H1 (cell line): ENCODE measurements around the gene STAT3. TPM values are rescaled to one million over a fixed set of nuclear protein-coding genes. Genes with fewer than 3 reads are reported as not detected.

Source experiments
- CTCF ChIA-PET: fragments of 300-600 bp; sonication (Branson Sonifier 250); formaldehyde crosslinking; loops from one replicate; lab custom pipeline; 2021; ENCODE audit not compliant: partially characterized antibody; lab: Charles Lee
- POLR2A ChIA-PET: fragments of 300-600 bp; sonication (Branson Sonifier 250); formaldehyde crosslinking; loops from one replicate; lab custom pipeline; 2021; ENCODE audit warnings: inconsistent platforms; ENCODE audit not compliant: partially characterized antibody; lab: Charles Lee
- DNase-seq, 2 experiments: peaks; one replicate each; pipeline versions ENCODE4 v3.0.0 to v3.0.0-alpha.2; 2010 to 2022; ENCODE audit warnings: low spot score in 2 of 2, low read depth in 1 of 2, mixed read lengths in 1 of 2
- FAIRE-seq: peaks from 2 replicates; lab custom pipeline; 2011; peaks lifted over from hg19 to GRCh38; lab: Jason Lieb, UNC
- H2AFZ ChIP-seq: 2 replicates; pipeline ENCODE4 v1.8.1; 2012; ENCODE audit warnings: low read length, inconsistent platforms
- H2AK5ac ChIP-seq: 2 replicates; pipeline ENCODE4 v1.6.1; 2013; ENCODE audit warnings: low read depth, low read length
- H2BK120ac ChIP-seq: replicated peaks from 2 replicates; pipeline ENCODE3; 2013; ENCODE audit warnings: low read depth, low read length, inconsistent platforms
- H2BK12ac ChIP-seq: 2 replicates; pipeline ENCODE4 v1.6.1; 2013; ENCODE audit warnings: low read depth, low read length
- H2BK15ac ChIP-seq: 2 replicates; pipeline ENCODE4 v1.6.1; 2013; ENCODE audit warnings: low read length
- H2BK20ac ChIP-seq: 2 replicates; pipeline ENCODE4 v1.6.1; 2013; ENCODE audit warnings: low read length
- H2BK5ac ChIP-seq: 2 replicates; pipeline ENCODE4 v1.6.1; 2013; ENCODE audit warnings: low read depth, low read length
- H3K14ac ChIP-seq: 2 replicates; pipeline ENCODE4 v1.6.1; 2013; ENCODE audit warnings: inconsistent platforms; ENCODE audit not compliant: insufficient read length
- H3K18ac ChIP-seq: 2 replicates; pipeline ENCODE4 v1.6.1; 2013; ENCODE audit warnings: low read length; ENCODE audit errors: extremely low read depth
- H3K23ac ChIP-seq: 2 replicates; pipeline ENCODE4 v1.6.1; 2013; ENCODE audit warnings: inconsistent platforms; ENCODE audit not compliant: insufficient read length
- H3K23me2 ChIP-seq: 2 replicates; pipeline ENCODE4 v1.6.1; 2013; ENCODE audit warnings: low read depth, low read length
- H3K27ac ChIP-seq: 2 replicates; pipeline ENCODE4 v1.6.1; 2011; ENCODE audit warnings: low read depth, low read length, inconsistent platforms
- H3K27me3 ChIP-seq, 4 experiments: replicated peaks in 1 of 4; 1 replicate in 1 of 4; 2 replicates in 3 of 4; pipeline versions ENCODE4 v1.6.1 to v1.8.1; 2011 to 2013; ENCODE audit warnings: low read length in 3 of 4, mild to moderate bottlenecking in 3 of 4, inconsistent platforms in 2 of 4, mixed read lengths in 2 of 4, moderate library complexity in 1 of 4; ENCODE audit not compliant: control insufficient read depth in 3 of 4, insufficient read depth in 3 of 4; ENCODE audit errors: extremely low read depth in 1 of 4
- H3K36me3 ChIP-seq, 4 experiments: 2 replicates each; pipeline versions ENCODE4 v1.6.1 to v1.8.1; 2011 to 2013; ENCODE audit warnings: mild to moderate bottlenecking in 4 of 4, low read length in 3 of 4, moderate library complexity in 2 of 4, control low read depth in 1 of 4, inconsistent platforms in 1 of 4; ENCODE audit not compliant: insufficient read depth in 4 of 4, control insufficient read depth in 2 of 4
- H3K4ac ChIP-seq: replicated peaks from 2 replicates; pipeline ENCODE3; 2013; ENCODE audit warnings: low read length, low read depth, mixed read lengths, inconsistent platforms; ENCODE audit not compliant: insufficient read length
- H3K4me1 ChIP-seq, 4 experiments: replicated peaks in 1 of 4; 1 replicate in 1 of 4; 2 replicates in 3 of 4; pipeline versions ENCODE4 v1.6.1 to v1.8.1; 2011 to 2013; ENCODE audit warnings: low read length in 3 of 4, inconsistent platforms in 2 of 4, mixed read lengths in 1 of 4; ENCODE audit not compliant: insufficient read depth in 4 of 4, control insufficient read depth in 3 of 4
- H3K4me2 ChIP-seq, 2 experiments: 2 replicates each; pipeline versions ENCODE4 v1.6.1 to v1.8.1; 2011 to 2013; ENCODE audit warnings: low read depth in 2 of 2, low read length in 2 of 2, control low read depth in 1 of 2, inconsistent platforms in 1 of 2, mild to moderate bottlenecking in 1 of 2; ENCODE audit not compliant: insufficient read depth in 1 of 2
- H3K4me3 ChIP-seq, 4 experiments: fragments of 200-600, 300-600 bp in 1 of 4; sonication (generic), shearing (Covaris generic), sonication (Bioruptor Twin) in 1 of 4; 2 replicates each; pipeline versions ENCODE4 v1.5.1 to v1.8.1; 2011 to 2016; ENCODE audit warnings: low read length in 4 of 4, low read depth in 3 of 4, control low read depth in 2 of 4, inconsistent platforms in 2 of 4, mild to moderate bottlenecking in 2 of 4, mixed read lengths in 1 of 4, moderate library complexity in 1 of 4; ENCODE audit not compliant: insufficient read depth in 2 of 4; ENCODE audit errors: extremely low read depth in 1 of 4
- H3K56ac ChIP-seq: replicated peaks from 2 replicates; pipeline ENCODE3; 2013; ENCODE audit warnings: low read depth, mild to moderate bottlenecking, mixed read lengths, low read length, inconsistent platforms; ENCODE audit not compliant: insufficient read length
- H3K79me1 ChIP-seq: 2 replicates; pipeline ENCODE4 v1.6.1; 2013; ENCODE audit warnings: low read depth, low read length, control low read depth
- H3K79me2 ChIP-seq, 2 experiments: 2 replicates each; pipeline versions ENCODE4 v1.6.1 to v1.8.1; 2012 to 2013; ENCODE audit warnings: low read length in 2 of 2, mild to moderate bottlenecking in 2 of 2, inconsistent platforms in 1 of 2; ENCODE audit not compliant: insufficient read depth in 2 of 2, control insufficient read depth in 1 of 2
- H3K9ac ChIP-seq, 4 experiments: replicated peaks in 1 of 4; 1 replicate in 1 of 4; 2 replicates in 3 of 4; pipeline versions ENCODE4 v1.6.1 to v1.8.1; 2011 to 2013; ENCODE audit warnings: low read depth in 3 of 4, low read length in 3 of 4, control low read depth in 2 of 4, mild to moderate bottlenecking in 2 of 4, moderate library complexity in 2 of 4, inconsistent platforms in 1 of 4; ENCODE audit errors: extremely low read depth in 1 of 4
- H3K9me3 ChIP-seq, 2 experiments: 2 replicates each; pipeline versions ENCODE4 v1.6.1 to v1.8.1; 2012 to 2013; ENCODE audit warnings: mild to moderate bottlenecking in 2 of 2, moderate library complexity in 2 of 2, control low read depth in 1 of 2, inconsistent platforms in 1 of 2, low read depth in 1 of 2, low read length in 1 of 2, mixed read lengths in 1 of 2; ENCODE audit not compliant: insufficient read depth in 2 of 2
- H4K20me1 ChIP-seq, 2 experiments: replicated peaks in 1 of 2; 2 replicates each; pipeline versions ENCODE3 to v1.8.1; 2011 to 2013; ENCODE audit warnings: inconsistent platforms in 2 of 2, low read length in 2 of 2, mild to moderate bottlenecking in 1 of 2; ENCODE audit not compliant: insufficient read depth in 2 of 2, control insufficient read depth in 1 of 2
- H4K5ac ChIP-seq: 2 replicates; pipeline ENCODE4 v1.6.1; 2013; ENCODE audit warnings: low read length, low read depth, mixed read lengths, inconsistent platforms; ENCODE audit not compliant: insufficient read length
- H4K8ac ChIP-seq: 2 replicates; pipeline ENCODE4 v1.8.0; 2013; ENCODE audit warnings: mild to moderate bottlenecking, moderate library complexity, low read length, inconsistent platforms; ENCODE audit not compliant: insufficient read depth; ENCODE audit errors: extremely low read depth
- H4K91ac ChIP-seq: replicated peaks from 2 replicates; pipeline ENCODE3; 2013; ENCODE audit warnings: low read length, mixed read lengths, inconsistent platforms; ENCODE audit not compliant: insufficient read length
- ASH2L ChIP-seq: fragments of 200-600, 300-600 bp; sonication (generic); IDR thresholded peaks from one replicate; pipeline ENCODE4 v1.7.1; 2017; ENCODE audit warnings: low read length
- BCL11A ChIP-seq, 2 experiments: IDR thresholded peaks; one replicate each; pipeline ENCODE4 v1.6.1; 2011; ENCODE audit warnings: low read depth in 2 of 2, low read length in 2 of 2, mild to moderate bottlenecking in 2 of 2
- CBX5 ChIP-seq: fragments of 300-800, 300-1000 bp; sonication (generic); IDR thresholded peaks from 2 replicates; pipeline ENCODE4 v1.7.1; 2016; ENCODE audit warnings: antibody characterized with exemption, low read length, low read depth
- CBX8 ChIP-seq: fragments of 300-800, 300-1000 bp; sonication (generic); IDR thresholded peaks from 2 replicates; pipeline ENCODE4 v1.7.1; 2016; ENCODE audit warnings: low read depth, low read length, borderline replicate concordance
- CREB1 ChIP-seq: IDR thresholded peaks from 2 replicates; pipeline ENCODE4 v1.6.1; 2012; ENCODE audit warnings: inconsistent platforms
- EP300 ChIP-seq, 2 experiments: IDR thresholded peaks; 1 replicate in 1 of 2; 2 replicates in 1 of 2; pipeline ENCODE4 v1.6.1; 2011 to 2012; ENCODE audit warnings: low read depth in 2 of 2, low read length in 2 of 2, mild to moderate bottlenecking in 2 of 2, borderline replicate concordance in 1 of 2, inconsistent platforms in 1 of 2, moderate library complexity in 1 of 2
- GABPA ChIP-seq: IDR thresholded peaks from 2 replicates; pipeline ENCODE4 v1.6.1; 2011; ENCODE audit warnings: mild to moderate bottlenecking, low read length, moderate library complexity, borderline replicate concordance; ENCODE audit not compliant: insufficient read depth
- KDM4A ChIP-seq: IDR thresholded peaks from one replicate; pipeline ENCODE4 v1.7.1; 2012; ENCODE audit warnings: low read depth, mild to moderate bottlenecking, moderate library complexity, low read length, inconsistent platforms; ENCODE audit not compliant: severe bottlenecking
- POLR2A ChIP-seq, 2 experiments: IDR thresholded peaks; 1 replicate in 1 of 2; 2 replicates in 1 of 2; pipeline ENCODE4 v1.6.1; 2011; ENCODE audit warnings: low read depth in 2 of 2, low read length in 2 of 2, mild to moderate bottlenecking in 2 of 2; ENCODE audit errors: control extremely low read depth in 1 of 2
- SAP30 ChIP-seq: fragments of 300-600 bp; sonication (generic); IDR thresholded peaks from 2 replicates; pipeline ENCODE4 v1.7.1; 2012; ENCODE audit warnings: low read length, moderate library complexity, mild to moderate bottlenecking, inconsistent platforms; ENCODE audit not compliant: insufficient read depth, insufficient replicate concordance
- SIX5 ChIP-seq: IDR thresholded peaks from 2 replicates; pipeline ENCODE4 v1.6.1; 2011; ENCODE audit warnings: mild to moderate bottlenecking, low read depth, low read length
- TBP ChIP-seq: IDR thresholded peaks from 2 replicates; pipeline ENCODE4 v1.6.1; 2011; ENCODE audit warnings: low read depth, low read length, improper control_type of control experiment
- TEAD4 ChIP-seq: IDR thresholded peaks from 2 replicates; pipeline ENCODE4 v1.6.1; 2012; ENCODE audit warnings: low read depth, low read length, inconsistent platforms, mixed read lengths
- WGBS, 2 experiments: shearing (Covaris generic) in 1 of 2; methylation state at CpG; one replicate each; pipeline versions ENCODE4 v1.1.6 to v1.1.7; 2013 to 2015; ENCODE audit warnings: low lambda C conversion rate in 2 of 2, mixed read lengths in 2 of 2, inconsistent platforms in 1 of 2, low coverage in 1 of 2, missing lambda C conversion rate in 1 of 2; ENCODE audit not compliant: insufficient replicate concordance in 2 of 2, insufficient coverage in 1 of 2, insufficient read length in 1 of 2; ENCODE audit errors: extremely low coverage in 1 of 2, missing lambda C conversion rate in 1 of 2; 5-methylcytosine and 5-hydroxymethylcytosine counted together
- polyA plus RNA-seq, 7 experiments: library from polyadenylated mRNA; depleted of rRNA in 3 of 7; stranded (reverse) in 5 of 7; unstranded in 2 of 7; fragments of >200 nt in 5 of 7; fragments of 200-250 nt in 2 of 7; gene quantifications; 1 replicate in 5 of 7; 2 replicates in 1 of 7; 4 replicates in 1 of 7; pipeline versions ENCODE4 v1.2.1 to v1.2.3, GENCODE V29; 2011 to 2013; ENCODE audit warnings: missing spikeins in 2 of 7, mixed read lengths in 2 of 7
- total RNA-seq: library from RNA; stranded (reverse); fragmentation: NEBNext Ultra II Directional; extraction: Animal tissue kit (Norgen Biotek cat#: 25700); gene quantifications from 2 replicates; pipeline ENCODE4 v1.2.1, GENCODE V29; 2021
- TF ChIP-seq, protein P1 (sequence below): IDR thresholded peaks from 2 replicates; pipeline ENCODE4 v1.6.1; 2011; ENCODE audit warnings: low read depth, mild to moderate bottlenecking, low read length; ENCODE audit not compliant: insufficient read depth

STAT3 gene
- total and polyA plus RNA-seq, 2 of the 8 experiments (the other 6 are each of a cell fraction or from before 2014, with no cell fraction given): 38.4 to 94.1 TPM

GRCh38 chr17:42411361-42411760, 23.1 kb upstream of the STAT3 start:
- H3K36me3 ChIP-seq: no peaks in the 10 kb centered on the region
- H3K23me2 ChIP-seq: no peaks in the 10 kb centered on the region
- no peak overlapping the region for H2BK12ac ChIP-seq
- no peak overlapping the region for H2BK15ac ChIP-seq
- H3K4me2 ChIP-seq: no peak overlapping the region
- no peak overlapping the region for H3K23ac ChIP-seq
- peak overlapping the region; percentile 9; the same call in 1 of the 2 replicates for H4K8ac ChIP-seq
- H3K4me3 ChIP-seq: no peak overlapping the region
- H4K91ac ChIP-seq: no peak overlapping the region
- H2AFZ ChIP-seq: no peak overlapping the region
- no peak for DNase-seq
- H3K79me2 ChIP-seq: no peaks in the 10 kb centered on the region; a peak in 1 of 4 replicates
- no peak overlapping the region for H2BK5ac ChIP-seq
- H3K9ac ChIP-seq: no peak overlapping the region
- H4K20me1 ChIP-seq: peaks cover 2 to 3% of the 10 kb centered on the region in 2 experiments
- no peak for FAIRE-seq
- no peak overlapping the region for H2AK5ac ChIP-seq
- H3K79me1 ChIP-seq: peaks cover 5% of the 10 kb centered on the region
- H4K5ac ChIP-seq: no peak overlapping the region
- ChIA-PET POLR2A (interaction anchor here (3.8 kb wide), 1 partner anchor 12 kb away, joined by 12 read pairs; the partner anchor contains the start of gene CAVIN1), CTCF (interaction anchor here (0.6 to 23.6 kb wide), 4 partner anchors 9 to 1500 kb away, joined by 3 to 542 read pairs (median 3); no protein-coding TSS in a partner anchor)
- no peak overlapping the region for H3K27ac ChIP-seq
- no peak overlapping the region for H3K14ac ChIP-seq
- H3K4ac ChIP-seq: no peak overlapping the region
- H3K27me3 ChIP-seq: no peaks in the 10 kb centered on the region
- H3K4me1 ChIP-seq: peaks cover 8 to 18% (median 13%) of the 10 kb centered on the region in 4 experiments
- WGBS, 2 experiments: 89% methylated on average over 4 of the region's 4 CpGs; no CpG with 5 or more reads in 1 of the 2 experiments
- no peaks in the 10 kb centered on the region for H3K9me3 ChIP-seq
- no peak overlapping the region for H3K56ac ChIP-seq
- H2BK120ac ChIP-seq: no peak overlapping the region
- H3K18ac ChIP-seq: no peak overlapping the region
- H2BK20ac ChIP-seq: no peak overlapping the region
- no peak for TF ChIP-seq BCL11A (IDR thresholded peaks at IDR 0.05; ENCODE audit: low read depth in 2 of 2, low read length in 2 of 2)
- TF ChIP-seq GABPA: no peak
- TF ChIP-seq ASH2L: no peak
- TF ChIP-seq SAP30: no peak
- no peak for TF ChIP-seq CREB1
- no peak for TF ChIP-seq CBX8
- TF ChIP-seq POLR2A (IDR thresholded peaks at IDR 0.05; ENCODE audit: control extremely low read depth in 1 of 2, low read depth in 2 of 2, low read length in 2 of 2): no peak
- no peak for TF ChIP-seq SIX5
- no peak for TF ChIP-seq TBP
- no peak for TF ChIP-seq CBX5
- TF ChIP-seq TEAD4: no peak
- no peak for TF ChIP-seq KDM4A
- no peak for TF ChIP-seq EP300 (IDR thresholded peaks at IDR 0.05; ENCODE audit: borderline replicate concordance in 1 of 2, low read depth in 2 of 2, low read length in 2 of 2)
- TF ChIP-seq, protein P1, sequence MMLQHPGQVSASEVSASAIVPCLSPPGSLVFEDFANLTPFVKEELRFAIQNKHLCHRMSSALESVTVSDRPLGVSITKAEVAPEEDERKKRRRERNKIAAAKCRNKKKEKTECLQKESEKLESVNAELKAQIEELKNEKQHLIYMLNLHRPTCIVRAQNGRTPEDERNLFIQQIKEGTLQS: no peak
